Activated T-helper 2 cell treated with anti-CD3 and anti-CD28 coated beads, Interferon-gamma antibody, Interleukin-2, Interleukin-4, amounts not matched to agents 10 μg/mL and 5 μg/mL and 100 μg/mL, durations not matched to agents 14 hours and 24 hours and 36 hours (primary cell): ENCODE measurements around the gene KCND1. TPM values are rescaled to one million over a fixed set of nuclear protein-coding genes. Genes with fewer than 3 reads are reported as not detected.

ENCODE experiments used
- DNase-seq: peaks from one replicate; pipeline ENCODE4 v3.0.0; 2021; ENCODE audit warnings: low spot score
- H3K27ac Mint-ChIP-seq: one replicate; pipeline ENCODE4 v1.8.0; 2021; ENCODE audit warnings: mixed read lengths
- H3K27me3 Mint-ChIP-seq: one replicate; pipeline ENCODE4 v1.8.0; 2021; ENCODE audit warnings: low read depth, mixed read lengths
- H3K36me3 Mint-ChIP-seq: one replicate; pipeline ENCODE4 v1.8.0; 2021; ENCODE audit warnings: low read depth, mixed read lengths
- H3K4me1 Mint-ChIP-seq: one replicate; pipeline ENCODE4 v1.8.0; 2021; ENCODE audit warnings: low read depth, mixed read lengths
- H3K4me3 Mint-ChIP-seq: one replicate; pipeline ENCODE4 v1.8.0; 2021; ENCODE audit warnings: low read depth, mild to moderate bottlenecking, moderate library complexity, mixed read lengths
- H3K9me3 Mint-ChIP-seq: one replicate; pipeline ENCODE4 v1.8.0; 2021; ENCODE audit warnings: mixed read lengths
- intact Hi-C: fragments of 100-400 bp; cut with micrococcal nuclease; formaldehyde crosslinking; loops from one replicate; pipeline ENCODE4 v1.15.1; 2023
- total RNA-seq: library from RNA; stranded (reverse); gene quantifications from 2 replicates; pipeline ENCODE4 v1.2.3, GENCODE V29; 2022

The KCND1 gene
- total RNA-seq, 1 donor from 2014 or later: 2.9 TPM

GRCh38 chrX:48945517-48946348 lies 25.9 kb downstream of the KCND1 start:
- DNase-seq: no peak
- no peaks in the 10 kb centered on the region for H3K27me3 Mint-ChIP-seq
- H3K36me3 Mint-ChIP-seq: peaks cover 33% of the 10 kb centered on the region
- peak overlapping the region; percentile 33 for H3K27ac Mint-ChIP-seq
- H3K4me1 Mint-ChIP-seq: peaks cover 37% of the 10 kb centered on the region
- H3K4me3 Mint-ChIP-seq: no peak overlapping the region
- intact Hi-C loops: no loop called here
- H3K9me3 Mint-ChIP-seq: no peaks in the 10 kb centered on the region

- Mint-ChIP-seq H3K36me3 (peaks cover 39% of the 10 kb centered on the region), H3K4me1 (peaks cover 59% of the 10 kb centered on the region), H3K9me3 (no peaks in the 10 kb centered on the region), H3K27me3 (no peaks in the 10 kb centered on the region), H3K27ac (peak overlapping the region; percentile 95), H3K4me3 (peak overlapping the region; percentile 59)
- DNase-seq: no peak
- intact Hi-C loops: no loop called here
Measured at GRCh38 chrX:48942895-48943294, 28.7 kb downstream of the KCND1 start.

- intact Hi-C loops: no loop called here
- H3K27ac Mint-ChIP-seq: peak overlapping the region; percentile 99
- no peak for DNase-seq
Measured at GRCh38 chrX:48940404-48940955, 31.2 kb downstream of the KCND1 start.

GRCh38 chrX:48939524-48940228 lies 32.0 kb downstream of the KCND1 start:
- Mint-ChIP-seq H3K36me3 (peaks cover 69% of the 10 kb centered on the region), H3K4me1 (peaks cover 79% of the 10 kb centered on the region)
- DNase-seq: no peak

More at GRCh38 chrX:48940404-48940955, 31.2 kb downstream of the KCND1 start:
- no peaks in the 10 kb centered on the region for H3K27me3 Mint-ChIP-seq
- no peak overlapping the region for H3K4me3 Mint-ChIP-seq
- H3K36me3 Mint-ChIP-seq: peaks cover 61% of the 10 kb centered on the region
- peaks cover 71% of the 10 kb centered on the region for H3K4me1 Mint-ChIP-seq
- H3K9me3 Mint-ChIP-seq: no peaks in the 10 kb centered on the region

DNA sequence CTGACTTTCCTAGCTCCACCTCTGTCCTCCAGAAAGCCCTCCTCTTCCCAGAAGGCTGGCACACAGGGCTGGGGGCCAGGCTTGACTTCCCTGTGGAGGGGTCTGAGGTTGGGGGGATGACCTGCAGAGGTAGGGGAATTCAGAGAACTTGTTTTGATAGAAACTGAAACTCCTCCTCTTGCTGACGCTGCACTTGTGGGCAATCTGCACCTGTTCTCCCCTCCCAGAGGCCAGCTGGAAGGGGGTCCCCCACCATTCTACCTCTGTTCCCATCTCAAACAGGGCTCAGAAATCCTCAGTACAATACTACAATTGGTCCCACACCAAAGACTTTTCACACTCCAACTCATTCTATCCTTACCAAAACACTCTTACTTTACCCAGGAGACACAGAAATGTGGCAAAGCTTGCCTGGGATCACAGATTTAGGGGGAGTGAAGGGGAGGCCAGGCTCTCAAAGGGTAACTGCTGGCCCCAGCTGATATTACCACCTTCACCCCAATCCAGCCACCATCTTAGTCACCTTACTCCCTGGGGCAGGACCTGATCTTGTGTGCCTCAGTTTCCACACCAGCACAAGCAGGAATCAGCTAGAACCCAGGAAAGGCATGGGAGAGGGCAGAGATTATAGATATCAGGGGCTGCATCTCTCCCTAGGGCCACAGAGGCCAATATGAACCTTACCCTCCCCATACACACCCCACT lies 32.8 kb downstream of the KCND1 start:
- Mint-ChIP-seq H3K36me3 (peaks cover 73% of the 10 kb centered on the region), H3K4me1 (peaks cover 80% of the 10 kb centered on the region), H3K4me3 (peak overlapping the region; percentile 71), H3K9me3 (no peaks in the 10 kb centered on the region), H3K27ac (peak overlapping the region; percentile 99), H3K27me3 (no peaks in the 10 kb centered on the region)
- intact Hi-C loops: loop anchor here (5.0 to 10.0 kb wide), 3 partner anchors 224 to 1277 kb away; no protein-coding TSS in a partner anchor
- peak; percentile 69 for DNase-seq

More at GRCh38 chrX:48939524-48940228, 32.0 kb downstream of the KCND1 start:
- intact Hi-C loops: loop anchor here (5.0 to 10.0 kb wide), 3 partner anchors 225 to 1277 kb away; no protein-coding TSS in a partner anchor
- Mint-ChIP-seq H3K27ac (peak overlapping the region; percentile 99), H3K9me3 (no peaks in the 10 kb centered on the region), H3K27me3 (no peaks in the 10 kb centered on the region), H3K4me3 (peak overlapping the region; percentile 40)

DNA sequence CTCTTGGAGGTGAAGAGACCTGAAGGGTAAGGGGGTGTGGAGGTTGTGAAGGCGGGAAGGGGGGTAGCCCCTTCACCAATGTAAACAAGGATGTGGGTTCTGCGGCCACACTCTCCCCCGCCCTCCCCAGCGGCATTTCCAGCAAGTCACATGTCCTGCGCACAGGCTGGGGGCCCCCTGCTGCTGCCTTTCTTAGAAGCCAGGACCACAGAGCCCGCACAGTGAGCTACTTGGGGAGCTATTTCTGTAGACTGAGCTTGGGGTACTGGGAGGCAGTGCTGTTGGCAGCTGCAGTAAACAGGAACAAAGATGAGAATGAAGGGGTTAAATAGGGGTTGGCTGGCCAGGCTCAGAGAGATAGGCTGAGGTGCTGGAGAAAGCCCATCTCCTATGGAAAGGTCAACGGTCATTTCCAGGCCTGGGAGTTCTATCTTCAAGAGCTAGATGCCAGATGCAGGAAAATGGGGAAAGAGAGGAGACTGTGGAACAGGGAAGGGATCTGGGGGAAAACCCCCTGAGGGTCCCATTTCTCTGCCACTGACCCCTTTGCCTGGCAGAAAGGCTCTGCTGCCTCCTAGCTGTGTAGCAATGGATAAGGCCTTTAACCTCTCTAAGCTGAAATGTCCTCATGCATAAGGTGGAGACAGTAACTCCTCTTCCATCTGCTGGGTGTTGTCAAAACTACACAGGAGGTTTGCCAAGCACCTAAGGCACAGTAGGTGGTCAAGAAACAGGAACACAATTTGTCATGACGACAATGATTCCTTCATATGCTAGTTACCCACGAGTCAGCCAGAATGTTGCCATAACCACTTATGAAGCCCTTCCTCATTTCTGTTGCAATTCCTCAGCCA lies 34.4 kb downstream of the KCND1 start:
- Mint-ChIP-seq H3K27me3 (no peaks in the 10 kb centered on the region), H3K9me3 (no peaks in the 10 kb centered on the region), H3K4me1 (peaks cover 71% of the 10 kb centered on the region), H3K4me3 (peak overlapping the region; percentile 71), H3K36me3 (peaks cover 68% of the 10 kb centered on the region), H3K27ac (peak overlapping the region; percentile 99)
- intact Hi-C loops: loop anchor here (1.0 to 10.0 kb wide), 4 partner anchors 18 to 1275 kb away; partner anchors contain the start of gene PIM2
- peak; percentile 87 for DNase-seq

GRCh38 chrX:48936429-48937053 lies 35.1 kb downstream of the KCND1 start:
- H3K4me3 Mint-ChIP-seq: peak overlapping the region; percentile 71
- peak overlapping the region; percentile 99 for H3K27ac Mint-ChIP-seq
- peaks cover 64% of the 10 kb centered on the region for H3K4me1 Mint-ChIP-seq
- peaks cover 60% of the 10 kb centered on the region for H3K36me3 Mint-ChIP-seq
- no peaks in the 10 kb centered on the region for H3K9me3 Mint-ChIP-seq
- no peaks in the 10 kb centered on the region for H3K27me3 Mint-ChIP-seq
- no peak for DNase-seq
- intact Hi-C loops: loop anchor here (1.0 to 10.0 kb wide), 4 partner anchors 17 to 1274 kb away; partner anchors contain the start of gene PIM2

- peaks cover 56% of the 10 kb centered on the region for H3K4me1 Mint-ChIP-seq
- peak overlapping the region; percentile 99 for H3K27ac Mint-ChIP-seq
- intact Hi-C loops: loop anchor here (5.0 to 10.0 kb wide), 3 partner anchors 220 to 1273 kb away; no protein-coding TSS in a partner anchor
- no peaks in the 10 kb centered on the region for H3K9me3 Mint-ChIP-seq
- peaks cover 61% of the 10 kb centered on the region for H3K36me3 Mint-ChIP-seq
- no peak for DNase-seq
- H3K4me3 Mint-ChIP-seq: peak overlapping the region; percentile 42
- H3K27me3 Mint-ChIP-seq: no peaks in the 10 kb centered on the region
Measured at GRCh38 chrX:48935301-48935670, 36.4 kb downstream of the KCND1 start.

DNA sequence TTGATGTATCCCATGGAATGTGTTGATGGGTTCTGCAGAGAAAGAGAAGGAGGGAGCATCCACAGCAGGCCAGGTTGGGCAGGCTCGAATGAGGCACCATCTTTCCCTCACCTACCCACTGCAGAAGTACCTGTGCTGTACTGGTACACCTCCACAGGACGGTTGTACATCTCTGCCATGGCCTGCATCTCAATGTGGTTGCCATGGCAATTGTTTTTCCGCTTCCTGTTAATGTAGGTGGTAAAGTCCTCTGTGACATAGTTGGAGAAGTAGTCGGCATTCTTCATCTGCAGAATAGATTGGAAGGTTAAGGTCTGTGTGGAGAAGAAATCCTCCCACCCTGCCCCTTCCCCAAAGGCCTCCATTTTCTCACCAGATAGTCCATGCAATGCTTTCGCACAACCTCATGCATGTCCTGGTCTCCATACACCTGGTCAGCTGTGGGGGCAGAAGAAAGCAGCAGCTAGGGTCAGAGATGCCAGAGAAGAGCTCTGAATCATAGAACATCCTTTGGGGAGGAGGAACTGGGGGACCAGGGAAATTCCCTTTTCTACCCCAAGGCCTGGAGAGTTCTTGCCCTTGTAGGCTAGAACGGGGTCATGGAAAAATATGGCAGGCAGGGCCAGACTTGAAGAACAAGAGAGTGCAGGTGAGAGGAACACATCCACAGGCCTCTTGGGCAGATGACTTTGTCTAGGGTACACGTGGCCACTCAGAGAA lies 36.9 kb downstream of the KCND1 start:
- Mint-ChIP-seq H3K36me3 (peaks cover 61% of the 10 kb centered on the region), H3K4me1 (peaks cover 52% of the 10 kb centered on the region), H3K9me3 (no peaks in the 10 kb centered on the region), H3K27ac (peak overlapping the region; percentile 99), H3K27me3 (no peaks in the 10 kb centered on the region), H3K4me3 (peak overlapping the region; percentile 42)
- intact Hi-C loops: loop anchor here (5.0 to 10.0 kb wide), 3 partner anchors 220 to 1272 kb away; no protein-coding TSS in a partner anchor
- no peak for DNase-seq

GRCh38 chrX:48933757-48934156 lies 37.9 kb downstream of the KCND1 start:
- peaks cover 61% of the 10 kb centered on the region for H3K36me3 Mint-ChIP-seq
- no peak for DNase-seq
- no peaks in the 10 kb centered on the region for H3K9me3 Mint-ChIP-seq
- H3K4me3 Mint-ChIP-seq: peak overlapping the region; percentile 52
- intact Hi-C loops: loop anchor here (10.0 kb wide), 1 partner anchor 219 kb away; no protein-coding TSS in a partner anchor
- peaks cover 42% of the 10 kb centered on the region for H3K4me1 Mint-ChIP-seq
- H3K27ac Mint-ChIP-seq: peak overlapping the region; percentile 99
- H3K27me3 Mint-ChIP-seq: no peaks in the 10 kb centered on the region
